GM23248 (cell line): ENCODE measurements around the gene CCDC175. TPM values are rescaled to one million over a fixed set of nuclear protein-coding genes. Genes with fewer than 3 reads are reported as not detected.
A peak's percentile ranks its signal among the peaks of the same experiment; 100 is the strongest.

Source experiments
- DNase-seq: peaks from one replicate; pipeline ENCODE4 v3.0.0-alpha.2; 2015
- H2AFZ ChIP-seq: fragments of 200-600 bp; sonication (generic); 2 replicates; pipeline ENCODE4 v1.6.1; 2016; ENCODE audit warnings: antibody characterized with exemption
- H3F3A ChIP-seq: fragments of 200-600 bp; sonication (generic); 2 replicates; pipeline ENCODE4 v1.6.1; 2016; ENCODE audit warnings: mild to moderate bottlenecking, antibody characterized with exemption, mixed run types; ENCODE audit not compliant: insufficient read depth
- H3K27ac ChIP-seq: fragments of 200-600 bp; sonication (generic); 2 replicates; pipeline ENCODE4 v1.5.1; 2016; ENCODE audit warnings: mild to moderate bottlenecking
- H3K27me3 ChIP-seq: fragments of 200-600 bp; sonication (generic); replicated peaks from 2 replicates; pipeline ENCODE4 v1.6.1; 2016; ENCODE audit warnings: mild to moderate bottlenecking; ENCODE audit not compliant: insufficient read depth
- H3K36me3 ChIP-seq: fragments of 200-600 bp; sonication (generic); 2 replicates; pipeline ENCODE4 v1.6.1; 2016; ENCODE audit warnings: low read depth, mild to moderate bottlenecking
- H3K4me1 ChIP-seq: fragments of 200-600 bp; sonication (generic); 2 replicates; pipeline ENCODE4 v1.6.1; 2016; ENCODE audit warnings: mild to moderate bottlenecking; ENCODE audit not compliant: insufficient read depth
- H3K4me2 ChIP-seq: fragments of 200-600 bp; sonication (generic); one replicate; pipeline ENCODE4 v1.6.1; 2016; ENCODE audit warnings: mild to moderate bottlenecking; ENCODE audit not compliant: unreplicated experiment
- H3K4me3 ChIP-seq: fragments of 200-600 bp; sonication (generic); 2 replicates; pipeline ENCODE4 v1.5.1; 2016; ENCODE audit warnings: mild to moderate bottlenecking
- H3K79me2 ChIP-seq: fragments of 200-600 bp; sonication (generic); 2 replicates; pipeline ENCODE4 v1.6.1; 2016; ENCODE audit warnings: mild to moderate bottlenecking; ENCODE audit not compliant: insufficient read depth
- H3K9ac ChIP-seq: fragments of 200-600 bp; sonication (generic); 2 replicates; pipeline ENCODE4 v1.6.1; 2016; ENCODE audit warnings: mild to moderate bottlenecking
- H3K9me2 ChIP-seq: fragments of 200-600 bp; sonication (generic); 2 replicates; pipeline ENCODE4 v1.6.1; 2016; ENCODE audit warnings: mixed run types, mild to moderate bottlenecking, moderate library complexity; ENCODE audit not compliant: insufficient read depth
- H3K9me3 ChIP-seq: fragments of 200-600 bp; sonication (generic); one replicate; pipeline ENCODE4 v1.6.1; 2017; ENCODE audit warnings: low read depth
- H4K20me1 ChIP-seq: fragments of 200-600 bp; sonication (generic); 2 replicates; pipeline ENCODE4 v1.6.0; 2016; ENCODE audit not compliant: insufficient read depth
- EZH2 ChIP-seq: fragments of 200-600 bp; sonication (generic); IDR thresholded peaks from 2 replicates; pipeline ENCODE4 v1.6.1; 2018; ENCODE audit warnings: antibody characterized with exemption, mild to moderate bottlenecking; ENCODE audit not compliant: insufficient read depth, poor library complexity, severe bottlenecking
- EZH2phosphoT487 ChIP-seq: fragments of 200-600 bp; sonication (generic); IDR thresholded peaks from 2 replicates; pipeline ENCODE4 v1.6.1; 2018; ENCODE audit warnings: antibody characterized with exemption, moderate library complexity, mild to moderate bottlenecking, low read depth; ENCODE audit not compliant: insufficient read depth
- WGBS, 2 experiments: methylation state at CpG; one replicate each; pipeline ENCODE4 v1.1.6; 2015 to 2017; ENCODE audit warnings: low lambda C conversion rate in 2 of 2, low coverage in 1 of 2; ENCODE audit errors: missing lambda C conversion rate in 2 of 2; 5-methylcytosine and 5-hydroxymethylcytosine counted together
- in situ Hi-C: fragments of 300-500 bp; cut with MboI; formaldehyde crosslinking; loops from 2 replicates; pipeline ENCODE4 v1.15.0; 2020
- polyA plus RNA-seq: library from polyadenylated mRNA; unstranded; fragments of >200 nt; fragmentation: Nextera tagmentation; extraction: Ambion mirVana; gene quantifications from 2 replicates; pipeline ENCODE4 v1.2.1, GENCODE V29; 2016
- total RNA-seq: library from RNA; depleted of rRNA; stranded (reverse); fragments of >200 nt; shearing (Covaris generic); gene quantifications from 2 replicates; pipeline ENCODE4 v1.2.3, GENCODE V29; 2014

Gene CCDC175
- total and polyA plus RNA-seq, 2 experiments from 2014 or later = not detected

GRCh38 chr14:59480166-59480565 is 96.4 kb downstream of the CCDC175 start:
- TF ChIP-seq EZH2phosphoT487 = no peak
- TF ChIP-seq EZH2 = no peak
- H3K27ac ChIP-seq = no peak overlapping the region
- in situ Hi-C loops = no loop called here
- H3K79me2 ChIP-seq = peaks cover 71% of the 10 kb centered on the region
- no peak overlapping the region for H3K9ac ChIP-seq
- no peak overlapping the region for H2AFZ ChIP-seq
- H3K27me3 ChIP-seq = no peaks in the 10 kb centered on the region
- H3F3A ChIP-seq = peaks cover 22% of the 10 kb centered on the region
- H3K36me3 ChIP-seq = peaks cover 23% of the 10 kb centered on the region
- 65 to 93% methylated on average over 1 of the region's 1 CpG for WGBS, 2 experiments
- peak overlapping the region; percentile 85; the same call in 1 of the 2 replicates for H3K4me3 ChIP-seq
- no peak for DNase-seq
- peaks cover 29% of the 10 kb centered on the region for H3K4me1 ChIP-seq
- H3K4me2 ChIP-seq = peak overlapping the region; percentile 91
- H3K9me2 ChIP-seq = no peaks in the 10 kb centered on the region
- no peaks in the 10 kb centered on the region for H3K9me3 ChIP-seq
- no peaks in the 10 kb centered on the region for H4K20me1 ChIP-seq

DNA sequence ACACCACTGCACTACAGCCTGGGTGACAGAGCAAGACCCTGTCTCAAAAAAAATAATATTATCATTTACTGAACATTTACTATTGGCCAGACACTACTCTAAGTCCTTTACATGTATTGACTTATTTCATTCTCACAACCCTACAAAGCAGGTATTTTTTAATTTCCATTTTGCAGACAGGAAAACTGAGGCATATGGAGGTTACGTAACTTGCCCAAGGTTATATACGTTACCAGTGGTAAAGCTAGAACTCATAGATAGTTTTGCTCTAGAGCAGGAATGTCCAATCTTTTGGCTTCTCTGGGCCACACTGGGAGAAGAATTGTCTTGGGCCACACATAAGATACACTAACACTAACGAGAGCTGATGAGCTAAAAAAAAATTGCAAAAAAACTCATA is 98.1 kb downstream of the CCDC175 start:
- Histone ChIP-seq H3F3A (peaks cover 29% of the 10 kb centered on the region), H3K4me3 (no peak overlapping the region), H4K20me1 (no peaks in the 10 kb centered on the region), H3K36me3 (peaks cover 36% of the 10 kb centered on the region), H3K79me2 (peaks cover 62% of the 10 kb centered on the region), H3K4me2 (no peak overlapping the region), H3K27ac (no peak overlapping the region), H3K27me3 (no peaks in the 10 kb centered on the region), H2AFZ (no peak overlapping the region), H3K4me1 (peaks cover 29% of the 10 kb centered on the region), H3K9me3 (no peaks in the 10 kb centered on the region), H3K9ac (no peak overlapping the region), H3K9me2 (no peaks in the 10 kb centered on the region)
- no peak for TF ChIP-seq EZH2phosphoT487
- in situ Hi-C loops = no loop called here
- DNase-seq = no peak
- 83 to 87% methylated on average over 3 of the region's 3 CpGs for WGBS, 2 experiments

GRCh38 chr14:59475709-59476108 is 100.9 kb downstream of the CCDC175 start:
- Histone ChIP-seq H3K4me2 (no peak overlapping the region), H3K27me3 (no peaks in the 10 kb centered on the region), H3K36me3 (peaks cover 60% of the 10 kb centered on the region), H3K27ac (no peak overlapping the region), H3F3A (peaks cover 17% of the 10 kb centered on the region; the same call in 1 of the 2 replicates), H4K20me1 (no peaks in the 10 kb centered on the region), H3K9me2 (no peaks in the 10 kb centered on the region), H3K79me2 (peaks cover 45% of the 10 kb centered on the region), H3K4me1 (peaks cover 10% of the 10 kb centered on the region; the same call in 1 of the 2 replicates), H3K9ac (no peak overlapping the region), H3K9me3 (no peaks in the 10 kb centered on the region), H2AFZ (no peak overlapping the region), H3K4me3 (no peak overlapping the region)
- 100% methylated on average over 1 of the region's 1 CpG for WGBS, 2 experiments
- DNase-seq = no peak
- in situ Hi-C loops = no loop called here
- TF ChIP-seq EZH2phosphoT487 (no peak), EZH2 (no peak)

DNA sequence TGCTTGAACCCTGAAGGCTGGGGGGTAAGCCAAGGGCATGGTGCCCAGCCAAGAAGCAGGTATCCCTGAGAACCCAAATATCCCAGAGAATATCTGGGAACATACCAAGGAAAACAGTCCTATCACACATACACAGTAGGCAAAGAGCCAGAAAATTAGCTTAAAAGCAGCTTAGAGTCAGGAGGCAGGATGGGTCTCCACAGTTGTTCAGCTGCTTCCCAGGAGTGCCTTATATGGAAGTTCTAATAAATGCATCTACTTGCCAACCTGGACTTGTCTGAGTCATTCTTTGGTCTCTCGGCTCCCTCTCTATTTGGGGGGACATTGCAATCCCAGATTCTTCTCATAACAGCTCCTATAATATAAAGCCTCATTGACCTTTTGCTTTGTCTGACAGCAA is 102.4 kb downstream of the CCDC175 start:
- WGBS, 2 experiments = 81 to 83% methylated on average over 1 of the region's 1 CpG
- Histone ChIP-seq H3K36me3 (peaks cover 71% of the 10 kb centered on the region), H3K79me2 (peaks cover 30% of the 10 kb centered on the region), H3K9me3 (no peaks in the 10 kb centered on the region), H3K27ac (no peak overlapping the region), H3K9me2 (no peaks in the 10 kb centered on the region), H3F3A (peaks cover 22% of the 10 kb centered on the region; the same call in 1 of the 2 replicates), H4K20me1 (no peaks in the 10 kb centered on the region), H3K9ac (no peak overlapping the region), H3K4me3 (no peak overlapping the region), H3K4me1 (no peaks in the 10 kb centered on the region), H3K27me3 (no peaks in the 10 kb centered on the region), H2AFZ (no peak overlapping the region), H3K4me2 (no peak overlapping the region)
- TF ChIP-seq EZH2 = no peak
- TF ChIP-seq EZH2phosphoT487 = no peak
- in situ Hi-C loops = no loop called here
- DNase-seq = no peak
